GM10266 (cell line): ENCODE measurements around the gene C14orf93.

ENCODE experiments used
- DNase-seq: peaks from one replicate; pipeline ENCODE4 v3.0.0; 2012; ENCODE audit errors: extremely low spot score
- CTCF ChIP-seq: IDR thresholded peaks from 2 replicates; pipeline ENCODE4 v1.5.1; 2012; ENCODE audit warnings: mild to moderate bottlenecking, low read depth; ENCODE audit not compliant: control insufficient read depth, insufficient read depth; ENCODE audit errors: missing control alignments

Gene C14orf93

GRCh38 chr14:23051141-23052057 is 41.5 kb upstream of the C14orf93 start:
- DNase-seq: no peak
- no peak for TF ChIP-seq CTCF

GRCh38 chr14:23049011-23049410 is 39.1 kb upstream of the C14orf93 start:
- no peak for DNase-seq
- no peak for TF ChIP-seq CTCF

GRCh38 chr14:23047751-23048693 is 38.1 kb upstream of the C14orf93 start:
- DNase-seq: no peak
- no peak for TF ChIP-seq CTCF

- DNase-seq: no peak
- TF ChIP-seq CTCF: no peak
These were observed 37.2 kb upstream of the C14orf93 start for GRCh38 chr14:23047034-23047634.

GRCh38 chr14:23045419-23046357 is 35.7 kb upstream of the C14orf93 start:
- DNase-seq: no peak
- TF ChIP-seq CTCF: no peak

GRCh38 chr14:23044840-23045239 is 34.9 kb upstream of the C14orf93 start:
- no peak for DNase-seq
- no peak for TF ChIP-seq CTCF
